GM21723 (cell line): ENCODE measurements around the gene NIM1K.
"Not testable (repeated sequence)": the region's sequence is repeated elsewhere in the genome, so short reads cannot be mapped to it uniquely, and the experiment has no call there.

Experiments
- ATAC-seq: cut with Tn5 transposase; IDR thresholded peaks from one replicate; pipeline ENCODE4 v1.9.1; 2021; ENCODE audit warnings: mild to moderate bottlenecking, moderate library complexity; ENCODE audit not compliant: unreplicated experiment

NIM1K gene

GRCh38 chr5:43190755-43191603 lies 1.0 kb upstream of the NIM1K start:
- ATAC-seq = no peak

- ATAC-seq = peak; percentile 25
These were observed 644 bp downstream of the NIM1K start for GRCh38 chr5:43192558-43193180.

GRCh38 chr5:43193181-43193893 lies 1.3 kb downstream of the NIM1K start:
- ATAC-seq = peak; percentile 40

- ATAC-seq = no peak
These were observed 1.9 kb downstream of the NIM1K start for GRCh38 chr5:43193894-43194265.

GRCh38 chr5:43195670-43196265 lies 3.7 kb downstream of the NIM1K start:
- ATAC-seq = no peak

- ATAC-seq = no peak
These were observed 5.5 kb downstream of the NIM1K start for GRCh38 chr5:43197535-43197934.

- not testable (repeated sequence) for ATAC-seq
These were observed 9.4 kb downstream of the NIM1K start for GRCh38 chr5:43201442-43201841.

- no peak for ATAC-seq
These were observed 10.4 kb downstream of the NIM1K start for GRCh38 chr5:43202380-43202779.

GRCh38 chr5:43203373-43203772 lies 11.3 kb downstream of the NIM1K start:
- no peak for ATAC-seq

- ATAC-seq = no peak
These were observed 12.9 kb downstream of the NIM1K start for GRCh38 chr5:43204958-43205357.

- no peak for ATAC-seq
These were observed 15.6 kb downstream of the NIM1K start for GRCh38 chr5:43207601-43208000.

- ATAC-seq = no peak
These were observed 16.6 kb downstream of the NIM1K start for GRCh38 chr5:43208658-43209057.

GRCh38 chr5:43209060-43209459 lies 17.0 kb downstream of the NIM1K start:
- ATAC-seq = no peak

GRCh38 chr5:43209833-43210232 lies 17.8 kb downstream of the NIM1K start:
- no peak for ATAC-seq

- ATAC-seq = no peak
These were observed 18.5 kb downstream of the NIM1K start for GRCh38 chr5:43210570-43210969.

- no peak for ATAC-seq
These were observed 21.9 kb downstream of the NIM1K start for GRCh38 chr5:43213951-43214350.

GRCh38 chr5:43215073-43215631 lies 23.1 kb downstream of the NIM1K start:
- no peak for ATAC-seq

- no peak for ATAC-seq
These were observed 24.9 kb downstream of the NIM1K start for GRCh38 chr5:43216941-43217340.

- ATAC-seq = no peak
These were observed 27.1 kb downstream of the NIM1K start for GRCh38 chr5:43219120-43219519.

- ATAC-seq = no peak
These were observed 29.5 kb downstream of the NIM1K start for GRCh38 chr5:43221502-43221901.

GRCh38 chr5:43225649-43226245 lies 33.7 kb downstream of the NIM1K start:
- no peak for ATAC-seq
